IMR-90 (cell line): ENCODE data around the gene KMT2B. TPM values are rescaled to one million over a fixed set of nuclear protein-coding genes. Genes with fewer than 3 reads are reported as not detected.

ENCODE experiments used
- ATAC-seq: fragments of 200-7000 bp; cut with Tn5 transposase; 2 replicates; pipeline ENCODE4 v1.9.1; 2020; ENCODE audit warnings: low read depth, mild to moderate bottlenecking, moderate library complexity
- BruUV-seq: library from RNA; stranded (reverse); fragments of 400-500 nt; replicated peaks from 2 replicates; lab custom pipeline; 2021; lab: Mats Ljungman, UMichigan
- CTCF ChIA-PET: fragments of 300-600 bp; formaldehyde crosslinking; extraction: SDS; loops from one replicate; lab custom pipeline; 2021; ENCODE audit warnings: antibody characterized with exemption; lab: Yijun Ruan, JAX
- POLR2A ChIA-PET: fragments of 300-600 bp; sonication (Branson Sonifier 250); formaldehyde crosslinking; loops from one replicate; lab custom pipeline; 2022; ENCODE audit warnings: antibody characterized with exemption; ENCODE audit not compliant: unreplicated experiment; lab: Charles Lee
- DNase-seq: peaks from one replicate; pipeline ENCODE4 v3.0.0; 2013
- H2AFZ ChIP-seq: replicated peaks from 2 replicates; pipeline ENCODE3; 2013; ENCODE audit warnings: low read length, mild to moderate bottlenecking; ENCODE audit not compliant: poor library complexity
- H2AK5ac ChIP-seq: 2 replicates; pipeline ENCODE4 v1.6.1; 2013; ENCODE audit warnings: low read depth, low read length, inconsistent platforms
- H2AK9ac ChIP-seq: replicated peaks from 2 replicates; pipeline ENCODE3; 2013; ENCODE audit warnings: mild to moderate bottlenecking, low read depth, low read length, moderate library complexity; ENCODE audit not compliant: poor library complexity
- H2BK120ac ChIP-seq: 2 replicates; pipeline ENCODE4 v1.6.1; 2013; ENCODE audit warnings: low read depth, low read length, inconsistent platforms
- H2BK15ac ChIP-seq: 3 replicates; pipeline ENCODE4 v1.6.1; 2013; ENCODE audit warnings: low read depth, low read length, inconsistent platforms
- H2BK20ac ChIP-seq: 2 replicates; pipeline ENCODE4 v1.6.1; 2013; ENCODE audit warnings: low read depth, mild to moderate bottlenecking, inconsistent platforms, low read length, moderate library complexity
- H2BK5ac ChIP-seq: 2 replicates; pipeline ENCODE4 v1.6.1; 2013; ENCODE audit warnings: mild to moderate bottlenecking, low read depth, low read length, inconsistent platforms; ENCODE audit not compliant: poor library complexity, severe bottlenecking
- H3K14ac ChIP-seq: replicated peaks from 2 replicates; pipeline ENCODE4 v1.6.1; 2013; ENCODE audit warnings: low read depth, low read length, inconsistent platforms
- H3K18ac ChIP-seq: 2 replicates; pipeline ENCODE4 v1.6.1; 2013; ENCODE audit warnings: low read depth, low read length, control low read depth
- H3K23ac ChIP-seq: 2 replicates; pipeline ENCODE4 v1.6.1; 2013; ENCODE audit warnings: low read depth, low read length, inconsistent platforms
- H3K27ac ChIP-seq: 2 replicates; pipeline ENCODE4 v1.5.1; 2013; ENCODE audit warnings: mild to moderate bottlenecking, control low read depth, low read length; ENCODE audit not compliant: insufficient read depth
- H3K27me3 ChIP-seq: 2 replicates; pipeline ENCODE4 v1.6.1; 2013; ENCODE audit warnings: low read length; ENCODE audit not compliant: control insufficient read depth, insufficient read depth
- H3K36me3 ChIP-seq: 2 replicates; pipeline ENCODE4 v1.6.1; 2013; ENCODE audit warnings: low read length, mixed read lengths; ENCODE audit not compliant: control insufficient read depth, insufficient read depth
- H3K4ac ChIP-seq: 2 replicates; pipeline ENCODE4 v1.6.1; 2013; ENCODE audit warnings: low read depth, low read length, inconsistent platforms
- H3K4me1 ChIP-seq: 2 replicates; pipeline ENCODE4 v1.6.1; 2013; ENCODE audit warnings: low read length, mixed read lengths; ENCODE audit not compliant: control insufficient read depth, insufficient read depth
- H3K4me2 ChIP-seq: 2 replicates; pipeline ENCODE4 v1.6.1; 2013; ENCODE audit warnings: low read depth, mild to moderate bottlenecking, control low read depth, low read length, moderate library complexity
- H3K4me3 ChIP-seq: 2 replicates; pipeline ENCODE4 v1.5.1; 2013; ENCODE audit warnings: low read depth, mild to moderate bottlenecking, control low read depth, low read length, moderate library complexity; ENCODE audit not compliant: insufficient read depth
- H3K56ac ChIP-seq: 2 replicates; pipeline ENCODE4 v1.6.1; 2013; ENCODE audit warnings: low read length, inconsistent platforms; ENCODE audit not compliant: insufficient read depth; ENCODE audit errors: extremely low read depth
- H3K79me1 ChIP-seq, 2 experiments: 2 replicates each; pipeline ENCODE4 v1.6.1; 2013; ENCODE audit warnings: low read length in 2 of 2, inconsistent platforms in 1 of 2, low read depth in 1 of 2
- H3K9ac ChIP-seq: 2 replicates; pipeline ENCODE4 v1.6.1; 2013; ENCODE audit warnings: low read depth, low read length, control low read depth
- H3K9me1 ChIP-seq: 2 replicates; pipeline ENCODE4 v1.6.1; 2013; ENCODE audit warnings: low read length, inconsistent platforms; ENCODE audit not compliant: insufficient read depth
- H3K9me3 ChIP-seq: 2 replicates; pipeline ENCODE4 v1.6.1; 2013; ENCODE audit warnings: low read length; ENCODE audit not compliant: control insufficient read depth, insufficient read depth
- H4K20me1 ChIP-seq: 2 replicates; pipeline ENCODE4 v1.6.1; 2013; ENCODE audit warnings: low read length, inconsistent platforms; ENCODE audit not compliant: insufficient read depth
- H4K5ac ChIP-seq: 2 replicates; pipeline ENCODE4 v1.6.1; 2013; ENCODE audit warnings: mild to moderate bottlenecking, low read depth, low read length, control low read depth
- H4K8ac ChIP-seq, 2 experiments: 2 replicates each; pipeline ENCODE4 v1.6.1; 2013; ENCODE audit warnings: low read depth in 2 of 2, low read length in 2 of 2, control low read depth in 1 of 2, inconsistent platforms in 1 of 2
- H4K91ac ChIP-seq: 2 replicates; pipeline ENCODE4 v1.6.1; 2013; ENCODE audit warnings: low read depth, low read length, inconsistent platforms; ENCODE audit not compliant: insufficient read depth
- FOS ChIP-seq: fragments of 150-350 bp; IDR thresholded peaks from 2 replicates; pipeline ENCODE4 v1.6.1; 2016; ENCODE audit warnings: low read depth, low read length
- NFE2L2 ChIP-seq: fragments of 150-350 bp; IDR thresholded peaks from 2 replicates; pipeline ENCODE4 v1.6.1; 2016; ENCODE audit warnings: low read depth, mild to moderate bottlenecking, low read length
- POLR2A ChIP-seq: IDR thresholded peaks from 2 replicates; pipeline ENCODE4 v1.6.1; 2012; ENCODE audit warnings: mild to moderate bottlenecking, low read depth, low read length
- USF2 ChIP-seq: fragments of 150-350 bp; IDR thresholded peaks from 2 replicates; pipeline ENCODE4 v1.6.1; 2017; ENCODE audit warnings: mild to moderate bottlenecking, antibody characterized with exemption, low read length, low read depth
- WGBS, 2 experiments: methylation state at CpG; one replicate each; pipeline versions ENCODE4 v1.1.5 to v1.1.7; 2013; ENCODE audit warnings: missing lambda C conversion rate in 2 of 2; ENCODE audit not compliant: insufficient read length in 1 of 2; ENCODE audit errors: extremely low coverage in 2 of 2; 5-methylcytosine and 5-hydroxymethylcytosine counted together
- dilution Hi-C: fragments of 300-500 bp; cut with HindIII; formaldehyde crosslinking; loops from one replicate; pipeline ENCODE4 v1.14.3; 2018; ENCODE audit warnings: low sequenced_read_pairs; ENCODE audit not compliant: unreplicated experiment
- in situ Hi-C: fragments of 300-500 bp; cut with MboI; formaldehyde crosslinking; loops from 3 replicates; pipeline ENCODE4 v1.14.3; 2019; ENCODE audit warnings: low sequenced_read_pairs, inconsistent platforms, mixed read lengths
- intact Hi-C: fragments of 100-400 bp; cut with micrococcal nuclease; formaldehyde crosslinking; loops from 2 replicates; pipeline ENCODE4 v1.10.0; 2022
- polyA plus RNA-seq, 3 experiments: library from polyadenylated mRNA; depleted of rRNA; stranded (reverse); fragments of >200 nt; gene quantifications; 2 replicates each; pipeline ENCODE4 v1.2.3, GENCODE V29; 2012; ENCODE audit warnings: low replicate concordance in 1 of 3
- total RNA-seq: library from RNA; depleted of rRNA; stranded (reverse); fragments of >200 nt; gene quantifications from 2 replicates; pipeline ENCODE4 v1.2.3, GENCODE V29; 2012

Gene KMT2B
- total and polyA plus RNA-seq, 2 of the 4 experiments (the other 2 are of a cell fraction) = 3.0 to 30.7 TPM

DNA sequence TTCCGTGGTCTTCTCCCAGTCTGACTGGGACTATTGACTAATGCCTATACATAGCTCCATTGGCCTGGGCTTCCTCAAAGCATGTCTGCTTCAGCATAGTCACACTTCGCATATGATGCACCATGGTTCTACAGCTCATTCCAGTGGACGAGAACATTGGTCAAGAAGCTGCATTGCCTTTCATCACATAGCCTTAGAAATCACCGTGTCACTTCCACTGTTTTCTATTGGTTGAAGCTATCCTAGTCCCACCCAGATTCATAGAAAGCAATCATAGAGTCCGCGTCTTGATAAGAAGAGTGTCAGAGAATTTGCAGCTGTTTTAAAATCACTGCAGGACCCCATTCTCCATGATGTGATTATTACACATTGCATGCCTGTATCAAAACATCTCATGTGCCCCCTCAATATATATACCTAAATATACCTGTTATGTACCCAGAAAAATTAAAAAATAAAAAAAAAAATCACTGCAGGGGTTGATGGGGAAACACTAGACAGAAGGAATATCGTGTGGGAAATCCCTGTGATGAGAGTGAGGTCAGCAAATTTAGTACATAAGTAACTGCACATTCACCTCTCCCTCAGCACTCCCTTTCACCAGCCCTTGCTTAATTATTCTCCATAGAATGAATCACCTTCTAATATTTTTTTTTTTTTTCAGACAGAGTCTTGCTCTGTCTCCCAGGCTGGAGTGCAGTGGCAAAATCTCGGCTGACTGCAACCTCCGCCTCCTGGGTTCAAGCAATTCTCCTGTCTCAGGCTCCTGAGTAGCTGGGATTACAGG lies 55.4 kb downstream of the KMT2B start:
- no peak overlapping the region for H2BK5ac ChIP-seq
- WGBS, 2 experiments = 67% methylated on average over 1 of the region's 9 CpGs; no CpG with 5 or more reads in 1 of the 2 experiments
- H3K4me3 ChIP-seq = no peak overlapping the region
- H3K9ac ChIP-seq = no peak overlapping the region
- no peak overlapping the region for H2AK5ac ChIP-seq
- no peak overlapping the region for H2BK15ac ChIP-seq
- H3K4me2 ChIP-seq = no peak overlapping the region
- H3K23ac ChIP-seq = no peak overlapping the region
- H3K56ac ChIP-seq = no peak overlapping the region
- H3K4me1 ChIP-seq = peaks cover 6% of the 10 kb centered on the region
- no peak overlapping the region for H2AFZ ChIP-seq
- BruUV-seq = no TSS peak
- ChIA-PET CTCF (no interaction called here), POLR2A (no interaction called here)
- H4K20me1 ChIP-seq = no peaks in the 10 kb centered on the region
- H3K14ac ChIP-seq = no peak overlapping the region
- H4K5ac ChIP-seq = no peak overlapping the region
- TF ChIP-seq FOS (no peak), POLR2A (no peak), NFE2L2 (0 out of 2 replicates have a peak, but pooled peaks have one; percentile 5), USF2 (no peak)
- intact Hi-C loops = no loop called here
- H3K27ac ChIP-seq = no peak overlapping the region
- H3K79me1 ChIP-seq = peaks cover 7 to 18% of the 10 kb centered on the region in 2 experiments
- H3K27me3 ChIP-seq = no peaks in the 10 kb centered on the region
- peaks cover 6% of the 10 kb centered on the region; the same call in 1 of the 2 replicates for H3K9me1 ChIP-seq
- no peak overlapping the region for H2BK120ac ChIP-seq
- no peak overlapping the region for H4K91ac ChIP-seq
- in situ Hi-C loops = no loop called here
- H3K18ac ChIP-seq = no peak overlapping the region
- dilution Hi-C loops = no loop called here
- peaks cover 6% of the 10 kb centered on the region; the same call in 1 of the 2 replicates for H3K36me3 ChIP-seq
- no peak overlapping the region for H2AK9ac ChIP-seq
- no peaks in the 10 kb centered on the region for H3K9me3 ChIP-seq
- H4K8ac ChIP-seq = no peak overlapping the region
- no peak overlapping the region for H3K4ac ChIP-seq
- DNase-seq (peak; percentile 23), ATAC-seq (no peak)
- no peak overlapping the region for H2BK20ac ChIP-seq
